HL-60 (cell line): ENCODE results near the gene PPP1R12B.

Source experiments
- GABPA ChIP-seq: IDR thresholded peaks from 2 replicates; pipeline ENCODE4 v1.6.1; 2012; ENCODE audit warnings: low read depth
- POLR2AphosphoS5 ChIP-seq: IDR thresholded peaks from 2 replicates; pipeline ENCODE4 v1.6.1; 2012; ENCODE audit warnings: low read depth
- REST ChIP-seq: IDR thresholded peaks from 2 replicates; pipeline ENCODE4 v1.6.1; 2012; ENCODE audit warnings: low read depth; ENCODE audit not compliant: insufficient replicate concordance
- SPI1 ChIP-seq: IDR thresholded peaks from 2 replicates; pipeline ENCODE4 v1.6.1; 2012; ENCODE audit warnings: low read depth, mild to moderate bottlenecking, borderline replicate concordance
- TF ChIP-seq, protein P1 (sequence below): IDR thresholded peaks from one replicate; pipeline ENCODE4 v1.5.1; 2011; ENCODE audit warnings: low read length, control low read depth, inconsistent platforms; ENCODE audit not compliant: insufficient read depth

DNA sequence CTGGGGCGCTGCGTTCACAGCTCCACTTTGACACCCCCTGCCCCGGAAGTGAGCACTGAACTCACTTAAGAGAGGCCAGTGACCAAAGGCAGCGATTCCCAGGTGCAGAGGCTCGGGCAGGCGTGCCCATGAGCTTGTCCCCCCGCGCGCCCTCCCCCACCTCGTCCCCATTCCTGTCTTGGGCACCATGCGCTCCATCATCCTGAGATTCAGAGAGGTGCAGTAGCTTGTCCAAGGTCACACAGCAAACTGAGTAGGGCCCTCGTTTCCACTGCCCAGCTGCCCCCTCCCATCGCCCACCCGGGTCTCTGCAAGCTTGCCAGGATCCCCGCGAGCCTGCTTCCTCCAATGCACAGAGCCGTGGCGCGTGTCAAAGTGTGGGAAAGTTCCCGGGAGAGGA lies 293.7 kb downstream of the PPP1R12B start:
- TF ChIP-seq, protein P1, sequence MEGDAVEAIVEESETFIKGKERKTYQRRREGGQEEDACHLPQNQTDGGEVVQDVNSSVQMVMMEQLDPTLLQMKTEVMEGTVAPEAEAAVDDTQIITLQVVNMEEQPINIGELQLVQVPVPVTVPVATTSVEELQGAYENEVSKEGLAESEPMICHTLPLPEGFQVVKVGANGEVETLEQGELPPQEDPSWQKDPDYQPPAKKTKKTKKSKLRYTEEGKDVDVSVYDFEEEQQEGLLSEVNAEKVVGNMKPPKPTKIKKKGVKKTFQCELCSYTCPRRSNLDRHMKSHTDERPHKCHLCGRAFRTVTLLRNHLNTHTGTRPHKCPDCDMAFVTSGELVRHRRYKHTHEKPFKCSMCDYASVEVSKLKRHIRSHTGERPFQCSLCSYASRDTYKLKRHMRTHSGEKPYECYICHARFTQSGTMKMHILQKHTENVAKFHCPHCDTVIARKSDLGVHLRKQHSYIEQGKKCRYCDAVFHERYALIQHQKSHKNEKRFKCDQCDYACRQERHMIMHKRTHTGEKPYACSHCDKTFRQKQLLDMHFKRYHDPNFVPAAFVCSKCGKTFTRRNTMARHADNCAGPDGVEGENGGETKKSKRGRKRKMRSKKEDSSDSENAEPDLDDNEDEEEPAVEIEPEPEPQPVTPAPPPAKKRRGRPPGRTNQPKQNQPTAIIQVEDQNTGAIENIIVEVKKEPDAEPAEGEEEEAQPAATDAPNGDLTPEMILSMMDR = no peak
- TF ChIP-seq REST (no peak), GABPA (no peak), POLR2AphosphoS5 (no peak), SPI1 (no peak)
